Activated CD4-positive, CD25-positive, alpha-beta regulatory T cell treated with anti-CD3 and anti-CD28 coated beads, Interleukin-2, amount 50 U/mL, for 24 hours (primary cell): ENCODE data around the gene GABARAPL2.
"Not testable (repeated sequence)": the region's sequence is repeated elsewhere in the genome, so short reads cannot be mapped to it uniquely, and the experiment has no call there.

Source experiments
- ATAC-seq, 2 donors: fragments of 150-1000 bp; cut with Tn5 transposase; one replicate each; pipeline ENCODE4 v1.10.0; 2021; ENCODE audit warnings: mild to moderate bottlenecking in 1 of 2, moderate library complexity in 1 of 2

GABARAPL2 gene

GRCh38 chr16:75566040-75566757 lies at the start of gene GABARAPL2:
Gene GABARAPL2 (plus strand): TSS chr16:75566379. CDS start chr16:75566487, 108 bp downstream.
- ATAC-seq, result peak; percentile 70 to 75

- ATAC-seq, result no peak
These were observed 47.0 kb upstream of the GABARAPL2 start for GRCh38 chr16:75519175-75519574.

- no peak for ATAC-seq
These were observed 40.0 kb upstream of the GABARAPL2 start for GRCh38 chr16:75526032-75526790.

- ATAC-seq, result no peak
These were observed 38.3 kb upstream of the GABARAPL2 start for GRCh38 chr16:75527825-75528299.

- ATAC-seq, result no peak
These were observed 36.9 kb upstream of the GABARAPL2 start for GRCh38 chr16:75529056-75529905.

GRCh38 chr16:75529959-75530358 lies 36.2 kb upstream of the GABARAPL2 start:
- no peak for ATAC-seq

- ATAC-seq, result no peak
These were observed 33.9 kb upstream of the GABARAPL2 start for GRCh38 chr16:75532142-75532765.

GRCh38 chr16:75532791-75533190 lies 33.4 kb upstream of the GABARAPL2 start:
- no peak for ATAC-seq

- ATAC-seq, result no peak
These were observed 31.5 kb upstream of the GABARAPL2 start for GRCh38 chr16:75534560-75535205.

GRCh38 chr16:75535211-75535843 lies 30.9 kb upstream of the GABARAPL2 start:
- ATAC-seq, result no peak

- no peak for ATAC-seq
These were observed 30.3 kb upstream of the GABARAPL2 start, which contains the start of gene CHST5 for GRCh38 chr16:75535901-75536300. Gene CHST5 (minus strand): TSS chr16:75536108. CDS start chr16:75530384, 5,724 bp downstream.

GRCh38 chr16:75537776-75538175 lies 28.4 kb upstream of the GABARAPL2 start:
- no peak for ATAC-seq

- not testable (repeated sequence) for ATAC-seq
These were observed 27.2 kb upstream of the GABARAPL2 start for GRCh38 chr16:75538882-75539565.

GRCh38 chr16:75541236-75541635 lies 24.9 kb upstream of the GABARAPL2 start:
- ATAC-seq, result no peak

- not testable (repeated sequence) for ATAC-seq
These were observed 23.7 kb upstream of the GABARAPL2 start for GRCh38 chr16:75542462-75542861.

GRCh38 chr16:75545879-75546278 lies 20.3 kb upstream of the GABARAPL2 start:
- not testable (repeated sequence) for ATAC-seq

GRCh38 chr16:75546293-75546692 lies 19.9 kb upstream of the GABARAPL2 start:
- ATAC-seq, result no peak

GRCh38 chr16:75548456-75548855 lies 17.7 kb upstream of the GABARAPL2 start:
- ATAC-seq, result not testable (repeated sequence)

- peak; percentile 38 to 43 for ATAC-seq
These were observed 15.9 kb upstream of the GABARAPL2 start for GRCh38 chr16:75550211-75550662.

- no peak for ATAC-seq
These were observed 13.2 kb upstream of the GABARAPL2 start for GRCh38 chr16:75552951-75553350.
